Stomach (tissue), 9 donors: ENCODE measurements around the gene ABCC5. TPM values are rescaled to one million over a fixed set of nuclear protein-coding genes. Genes with fewer than 3 reads are reported as not detected.
"Not testable (repeated sequence)": the region's sequence is repeated elsewhere in the genome, so short reads cannot be mapped to it uniquely, and the experiment has no call there.

Experiments
- DNase-seq, 2 donors: peaks; one replicate each; pipeline versions ENCODE4 v3.0.0 to v3.0.0-alpha.2; 2013 to 2019
- H3K27ac ChIP-seq, 5 donors: fragments of 200-600 bp in 4 of 5; sonication (generic) in 4 of 5; one replicate each; pipeline ENCODE4 v1.5.1; 2013 to 2019; ENCODE audit warnings: mild to moderate bottlenecking in 1 of 5, moderate library complexity in 1 of 5
- H3K27me3 ChIP-seq, 3 donors: fragments of 200-600 bp; sonication (generic); one replicate each; pipeline ENCODE4 v1.5.1; 2017 to 2019; ENCODE audit warnings: mixed run types in 1 of 3
- H3K36me3 ChIP-seq, 4 donors: fragments of 200-600 bp; sonication (generic); 1 replicate in 3 of 4; 2 replicates in 1 of 4; pipeline ENCODE4 v1.5.1; 2016 to 2019
- H3K4me1 ChIP-seq, 4 donors: fragments of 200-600 bp; sonication (generic); one replicate each; pipeline ENCODE4 v1.5.1; 2016 to 2019
- H3K4me3 ChIP-seq, 4 donors: fragments of 200-600 bp; sonication (generic) in 3 of 4; one replicate each; pipeline ENCODE4 v1.5.1; 2016 to 2019; ENCODE audit warnings: mild to moderate bottlenecking in 1 of 4
- H3K9me3 ChIP-seq, 4 donors: fragments of 200-600 bp; sonication (generic); one replicate each; pipeline ENCODE4 v1.5.1; 2016 to 2019
- CTCF ChIP-seq, 7 experiments: fragments of 450-650 bp in 4 of 7; fragments of 200-600 bp in 3 of 7; sonication (generic) in 3 of 7; IDR thresholded peaks; one replicate each; pipeline ENCODE4 v1.5.1; 2016 to 2019; ENCODE audit warnings: antibody characterized with exemption in 7 of 7, control low read depth in 2 of 7, mild to moderate bottlenecking in 1 of 7
- EP300 ChIP-seq: sonication (generic); formaldehyde crosslinking; IDR thresholded peaks from one replicate; pipeline ENCODE4 v1.6.1; 2017; ENCODE audit warnings: antibody characterized with exemption
- POLR2A ChIP-seq, 4 donors: fragments of 450-650 bp; IDR thresholded peaks; one replicate each; pipeline ENCODE4 v1.6.1; 2016; ENCODE audit warnings: antibody characterized with exemption in 4 of 4, control low read depth in 2 of 4, mild to moderate bottlenecking in 1 of 4, moderate library complexity in 1 of 4
- POLR2AphosphoS5 ChIP-seq, 3 donors: sonication (generic); formaldehyde crosslinking; IDR thresholded peaks; one replicate each; pipeline ENCODE4 v1.6.1; 2016; ENCODE audit warnings: antibody characterized with exemption in 3 of 3
- WGBS, 5 donors: extraction: QIAGEN DNeasy Blood & Tissue Kit in 3 of 5; methylation state at CpG; one replicate each; pipeline versions ENCODE4 v1.1.5 to v1.1.7; 2013 to 2018; 5-methylcytosine and 5-hydroxymethylcytosine counted together
- intact Hi-C: fragments of 100-400 bp; cut with DNase I; formaldehyde crosslinking; loops from one replicate; pipeline ENCODE4 v1.15.1; 2023; ENCODE audit warnings: low total_unique reads
- polyA plus RNA-seq, 3 donors: library from polyadenylated mRNA; stranded (reverse); fragments of 200-250 nt; gene quantifications; one replicate each; pipeline ENCODE4 v1.2.3, GENCODE V29; 2013
- total RNA-seq, 5 donors: library from RNA; depleted of rRNA; stranded (reverse); fragments of >200 nt; gene quantifications; one replicate each; pipeline versions ENCODE4 v1.1.0 to v1.2.3, GENCODE V29; 2014 to 2016
- donor health status: healthy with polysubstance abuse.
- donor health status: Bipolar disorder and iron deficiency.
- donor health status: healthy.

The ABCC5 gene
- total and polyA plus RNA-seq, 8 donors: 16.6 to 241 (median 78.3) TPM

GRCh38 chr3:184042617-184043016, 24.9 kb upstream of the ABCC5 start:
- WGBS, 5 donors: 81 to 90% (median 86%) methylated on average over 1 of the region's 1 CpG
- TF ChIP-seq POLR2AphosphoS5 (IDR thresholded peaks at IDR 0.05) (no peak), CTCF (IDR thresholded peaks at IDR 0.05) (no peak)
- intact Hi-C loops: no loop called here
- no peak overlapping the region for H3K4me3 ChIP-seq
- peaks cover 0 to 4% (median 0%) of the 10 kb centered on the region in 4 donors for H3K4me1 ChIP-seq
- H3K27me3 ChIP-seq: no peaks in the 10 kb centered on the region
- H3K27ac ChIP-seq: no peak overlapping the region
- no peak for DNase-seq
- no peaks in the 10 kb centered on the region for H3K9me3 ChIP-seq
- H3K36me3 ChIP-seq: no peaks in the 10 kb centered on the region

GRCh38 chr3:184040010-184040409, 22.3 kb upstream of the ABCC5 start:
- no peaks in the 10 kb centered on the region for H3K27me3 ChIP-seq
- no peaks in the 10 kb centered on the region for H3K9me3 ChIP-seq
- H3K27ac ChIP-seq: peak overlapping the region in 1 of 5 donors; percentile 37
- peak in 4 of 7 experiments; percentile 8 to 47 (median 28) for TF ChIP-seq CTCF (IDR thresholded peaks at IDR 0.05)
- no peak for TF ChIP-seq POLR2A (IDR thresholded peaks at IDR 0.05)
- peaks cover 0 to 4% (median 0%) of the 10 kb centered on the region in 4 donors for H3K4me1 ChIP-seq
- 31 to 50% (median 37%) methylated on average over 3 of the region's 3 CpGs for WGBS, 5 donors
- peak; percentile 15 to 29 for DNase-seq
- H3K4me3 ChIP-seq: no peak overlapping the region
- intact Hi-C loops: no loop called here
- no peaks in the 10 kb centered on the region for H3K36me3 ChIP-seq

GRCh38 chr3:184039414-184039813, 21.7 kb upstream of the ABCC5 start:
- Histone ChIP-seq H3K36me3 (no peaks in the 10 kb centered on the region), H3K4me3 (no peak overlapping the region), H3K27me3 (no peaks in the 10 kb centered on the region), H3K4me1 (peaks cover 0 to 4% (median 0%) of the 10 kb centered on the region in 4 donors), H3K9me3 (no peaks in the 10 kb centered on the region), H3K27ac (peak overlapping the region in 1 of 5 donors; percentile 37)
- WGBS, 5 donors: 58 to 71% (median 67%) methylated on average over 5 of the region's 5 CpGs
- intact Hi-C loops: no loop called here
- TF ChIP-seq CTCF (IDR thresholded peaks at IDR 0.05) (no peak), POLR2AphosphoS5 (IDR thresholded peaks at IDR 0.05) (peak in 2 of 3 donors; percentile 61 to 78)
- peak in 1 of 2 donors; percentile 23 for DNase-seq

- H3K27ac ChIP-seq, H3K9me3 ChIP-seq, H3K4me1 ChIP-seq, DNase-seq, H3K36me3 ChIP-seq, H3K27me3 ChIP-seq, intact Hi-C loops, H3K4me3 ChIP-seq: not testable (repeated sequence)
- 73 to 89% (median 84%) methylated on average over 8 to 9 of the region's 9 CpGs for WGBS, 5 donors
Observed at GRCh38 chr3:184038307-184038706, 20.6 kb upstream of the ABCC5 start.

GRCh38 chr3:184037816-184038215, 20.1 kb upstream of the ABCC5 start:
- H3K4me1 ChIP-seq: peaks cover 0 to 4% (median 0%) of the 10 kb centered on the region in 4 donors
- TF ChIP-seq EP300 (no peak), CTCF (IDR thresholded peaks at IDR 0.05) (no peak)
- DNase-seq: no peak
- H3K27ac ChIP-seq: no peak overlapping the region
- no peaks in the 10 kb centered on the region for H3K36me3 ChIP-seq
- H3K4me3 ChIP-seq: no peak overlapping the region
- H3K27me3 ChIP-seq: no peaks in the 10 kb centered on the region
- intact Hi-C loops: no loop called here
- WGBS, 5 donors: 58 to 73% (median 70%) methylated on average over 7 of the region's 7 CpGs
- no peaks in the 10 kb centered on the region for H3K9me3 ChIP-seq
